IMR-90 (cell line): ENCODE results near the gene DOK3. TPM values are rescaled to one million over a fixed set of nuclear protein-coding genes. Genes with fewer than 3 reads are reported as not detected.
A peak's percentile ranks its signal among the peaks of the same experiment; 100 is the strongest.

Experiments
- CTCF ChIP-seq: conservative IDR thresholded peaks from 2 replicates; pipeline ENCODE4 v1.5.1; 2012; ENCODE audit warnings: mild to moderate bottlenecking, low read depth, low read length, improper control_type of control experiment
- polyA plus RNA-seq, 3 experiments: library from polyadenylated mRNA; depleted of rRNA; stranded (reverse); fragments of >200 nt; gene quantifications; 2 replicates each; pipeline ENCODE4 v1.2.3, GENCODE V29; 2012; ENCODE audit warnings: low replicate concordance in 1 of 3
- total RNA-seq: library from RNA; depleted of rRNA; stranded (reverse); fragments of >200 nt; gene quantifications from 2 replicates; pipeline ENCODE4 v1.2.3, GENCODE V29; 2012

DOK3 gene
- total and polyA plus RNA-seq, 2 of the 4 experiments (the other 2 are of a cell fraction) = 0.54 to 3.9 TPM

DNA sequence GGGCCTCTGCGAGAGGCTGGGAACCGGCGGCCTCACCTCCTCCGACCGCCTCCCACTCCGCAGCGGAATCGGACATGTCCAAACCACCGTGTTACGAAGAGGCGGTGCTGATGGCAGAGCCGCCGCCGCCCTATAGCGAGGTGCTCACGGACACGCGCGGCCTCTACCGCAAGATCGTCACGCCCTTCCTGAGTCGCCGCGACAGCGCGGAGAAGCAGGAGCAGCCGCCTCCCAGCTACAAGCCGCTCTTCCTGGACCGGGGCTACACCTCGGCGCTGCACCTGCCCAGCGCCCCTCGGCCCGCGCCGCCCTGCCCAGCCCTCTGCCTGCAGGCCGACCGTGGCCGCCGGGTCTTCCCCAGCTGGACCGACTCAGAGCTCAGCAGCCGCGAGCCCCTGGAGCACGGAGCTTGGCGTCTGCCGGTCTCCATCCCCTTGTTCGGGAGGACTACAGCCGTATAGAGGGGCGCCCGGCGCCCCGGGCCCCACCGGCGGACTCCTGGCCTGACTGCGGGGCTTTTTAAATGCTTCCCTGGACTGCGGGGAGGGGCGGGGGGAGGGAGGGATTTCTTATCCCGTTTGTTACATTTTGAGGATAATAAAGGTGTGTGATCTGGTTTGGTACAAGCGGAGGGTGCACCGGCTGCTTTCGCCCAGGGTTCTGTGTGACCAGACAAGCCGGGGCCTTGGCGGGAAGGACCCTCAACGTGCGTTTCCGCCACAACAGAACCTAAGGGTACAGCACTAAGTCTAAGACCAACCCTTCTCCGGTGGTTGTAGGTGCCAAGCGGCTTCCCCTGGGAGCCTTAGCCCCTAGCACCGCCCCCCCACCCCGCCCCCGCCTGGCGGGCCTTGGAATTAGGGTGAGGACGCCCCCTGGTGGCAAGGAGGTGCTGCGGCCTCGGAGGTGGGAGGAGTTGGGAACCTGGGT is 53.7 kb downstream of the DOK3 start (continued):
- TF ChIP-seq CTCF = peak; percentile 97
